Left lobe of liver (tissue), 1 donor: Measurements from ENCODE around the gene DDX21. TPM values are rescaled to one million over a fixed set of nuclear protein-coding genes. Genes with fewer than 3 reads are reported as not detected.

Source experiments
- total RNA-seq: library from RNA; stranded (reverse); gene quantifications from one replicate; pipeline ENCODE4 v1.2.1, GENCODE V29; 2021
- donor health status: DM: no; HTN: yes; CAD: no.

Gene DDX21
- total RNA-seq, 1 donor from 2014 or later: 14.0 TPM

Other genes starting within 250 kb of the DDX21 start
- gene CCAR1, start 234.9 kb upstream of the DDX21 start, total RNA-seq: 17.4 TPM
- gene STOX1, start 128.6 kb upstream of the DDX21 start, total RNA-seq: 0.60 TPM
- gene DDX50, start 54.9 kb upstream of the DDX21 start, total RNA-seq: 6.4 TPM
- gene KIFBP, start 32.6 kb downstream of the DDX21 start, total RNA-seq: 8.2 TPM
- gene SRGN, start 131.9 kb downstream of the DDX21 start, total RNA-seq: 29.1 TPM
- gene VPS26A, start 168.0 kb downstream of the DDX21 start, total RNA-seq: 15.1 TPM
- 15.7 TPM for gene SUPV3L1, start 224.1 kb downstream of the DDX21 start, total RNA-seq